ENCODE results near the gene FBXW11. TPM values are rescaled to one million over a fixed set of nuclear protein-coding genes. Genes with fewer than 3 reads are reported as not detected.
A peak's percentile ranks its signal among the peaks of the same experiment; 100 is the strongest.

FBXW11 gene
- 100 to 1,000 TPM in 2 of 9 donors, 10 to 100 TPM in 7; 63.2 to 110 (median 85.5) TPM for total RNA-seq
- polyA plus RNA-seq, result 10 to 100 TPM in 1 of 2 donors, 1 to 10 TPM in 1; 7.8 to 50.5 TPM
- long read RNA-seq, donor 1, full-length matches to known transcripts, result 12 of 27 reads
- long read RNA-seq, donor 1, partial matches to known transcripts, result 4 of 27 reads
- long read RNA-seq, donor 1, other reads (novel, unspliced or antisense), result 11 of 27 reads
- long read RNA-seq, donor 2, full-length matches to known transcripts, result 70 of 122 reads
- long read RNA-seq, donor 2, partial matches to known transcripts, result 16 of 122 reads
- long read RNA-seq, donor 2, other reads (novel, unspliced or antisense), result 36 of 122 reads
- long read RNA-seq, donor 3, full-length matches to known transcripts, result 27 of 50 reads
- long read RNA-seq, donor 3, partial matches to known transcripts, result 11 of 50 reads
- long read RNA-seq, donor 3, other reads (novel, unspliced or antisense), result 12 of 50 reads

GRCh38 chr5:172006321-172007174, at the start of gene FBXW11:
FBXW11 (minus strand) TSS chr5:172006638; CDS start chr5:172006502, 136 bp downstream.
- TF ChIP-seq POLR2A (IDR thresholded peaks at IDR 0.05) (peak in 1 of 2 donors; percentile 75), CTCF (IDR thresholded peaks at IDR 0.05) (no peak)
- Histone ChIP-seq H3K4me1 (peaks cover 4 to 64% (median 47%) of the 10 kb centered on the region in 12 donors), H3K36me3 (no peaks in the 10 kb centered on the region), H3K4me3 (peak within 1 kb of the TSS; percentile 74 to 96 (median 87)), H3K27ac (peak within 1 kb of the TSS; percentile 92 to 99 (median 96)), H3K9me3 (no peaks in the 10 kb centered on the region), H3K27me3 (no peaks in the 10 kb centered on the region)
- intact Hi-C loops (cut with DNase I), result loop anchor here (1.0 to 10.0 kb wide), 8 partner anchors 41 to 181 kb away; partner anchors contain the start of gene STK10 (in 1 of the 10)
- ATAC-seq (peak; percentile 94 to 96 (median 95)), DNase-seq (peak; percentile 95 to 98 (median 98))
- WGBS, 4 donors, result 0 to 1% (median 0%) methylated on average over 43 to 81 of the region's 81 CpGs

GRCh38 chr5:172055996-172056395, 49.6 kb upstream of the FBXW11 start:
- intact Hi-C loops (cut with DNase I), result loop anchor here in 4 of 10 donors (5.0 to 10.0 kb wide), 3 partner anchors 49 to 641 kb away; partner anchors contain the start of genes FGF18 (in 2 of the 4) and FBXW11 (in 1 of the 4)
- ATAC-seq (no peak), DNase-seq (no peak)
- Histone ChIP-seq H3K4me3 (no peak overlapping the region), H3K27me3 (no peaks in the 10 kb centered on the region), H3K27ac (no peak overlapping the region), H3K9me3 (no peaks in the 10 kb centered on the region), H3K4me1 (peaks cover 0 to 19% (median 13%) of the 10 kb centered on the region in 12 donors), H3K36me3 (peaks cover 0 to 96% (median 43%) of the 10 kb centered on the region in 9 donors)
- WGBS, 4 donors, result 97 to 99% (median 98%) methylated on average over 3 of the region's 3 CpGs
- no peak for TF ChIP-seq CTCF (IDR thresholded peaks at IDR 0.05)
- no peak for TF ChIP-seq POLR2A (IDR thresholded peaks at IDR 0.05)

GRCh38 chr5:172055421-172055820, 49.0 kb upstream of the FBXW11 start:
- H3K4me1 ChIP-seq, result peaks cover 0 to 19% (median 13%) of the 10 kb centered on the region in 12 donors
- intact Hi-C loops (cut with DNase I), result loop anchor here in 4 of 10 donors (5.0 to 10.0 kb wide), 3 partner anchors 48 to 641 kb away; partner anchors contain the start of genes FGF18 (in 2 of the 4) and FBXW11 (in 1 of the 4)
- H3K4me3 ChIP-seq, result no peak overlapping the region
- no peak for DNase-seq
- no peak for ATAC-seq
- 95 to 97% (median 96%) methylated on average over 18 to 19 of the region's 19 CpGs for WGBS, 4 donors
- H3K9me3 ChIP-seq, result no peaks in the 10 kb centered on the region
- no peak overlapping the region for H3K27ac ChIP-seq
- peaks cover 0 to 96% (median 42%) of the 10 kb centered on the region in 9 donors for H3K36me3 ChIP-seq
- TF ChIP-seq CTCF (IDR thresholded peaks at IDR 0.05), result no peak
- TF ChIP-seq POLR2A (IDR thresholded peaks at IDR 0.05), result no peak
- no peaks in the 10 kb centered on the region for H3K27me3 ChIP-seq

Measured in heart left ventricle (tissue), 16 donors.